Dendritic cell treated with granulocyte-macrophage colony-stimulating factor and Interleukin-4, amounts not matched to agents 40 ng/mL and 50 ng/mL, for 4 days (primary cell): ENCODE data around the gene GNG13.
"Not testable (repeated sequence)": the region's sequence is repeated elsewhere in the genome, so short reads cannot be mapped to it uniquely, and the experiment has no call there.

Source experiments
- H3K27ac Mint-ChIP-seq: one replicate; pipeline ENCODE4 v1.8.0; 2022; ENCODE audit warnings: mild to moderate bottlenecking, mixed read lengths
- H3K27me3 Mint-ChIP-seq: one replicate; pipeline ENCODE4 v1.8.0; 2022; ENCODE audit warnings: mild to moderate bottlenecking, mixed read lengths
- H3K36me3 Mint-ChIP-seq: one replicate; pipeline ENCODE4 v1.8.0; 2022; ENCODE audit warnings: low read depth, mixed read lengths
- H3K4me1 Mint-ChIP-seq: one replicate; pipeline ENCODE4 v1.8.0; 2022; ENCODE audit warnings: low read depth, mixed read lengths
- H3K4me3 Mint-ChIP-seq: one replicate; pipeline ENCODE4 v1.8.0; 2022; ENCODE audit warnings: mild to moderate bottlenecking, moderate library complexity, mixed read lengths
- H3K9me3 Mint-ChIP-seq: one replicate; pipeline ENCODE4 v1.8.0; 2022; ENCODE audit warnings: mixed read lengths
- intact Hi-C: fragments of 100-400 bp; cut with micrococcal nuclease; formaldehyde crosslinking; loops from one replicate; pipeline ENCODE4 v1.15.0; 2022

The GNG13 gene

GRCh38 chr16:756428-756827 is 44.1 kb downstream of the GNG13 start:
- Mint-ChIP-seq H3K9me3 (no peaks in the 10 kb centered on the region), H3K36me3 (no peaks in the 10 kb centered on the region), H3K27ac (no peak overlapping the region), H3K4me1 (peaks cover 37% of the 10 kb centered on the region), H3K27me3 (peaks cover 6% of the 10 kb centered on the region), H3K4me3 (no peak overlapping the region)
- intact Hi-C loops: no loop called here

- Mint-ChIP-seq H3K4me3 (peak overlapping the region; percentile 17), H3K4me1 (peaks cover 37% of the 10 kb centered on the region), H3K27ac (peak overlapping the region; percentile 45), H3K27me3 (peaks cover 6% of the 10 kb centered on the region), H3K9me3 (no peaks in the 10 kb centered on the region), H3K36me3 (no peaks in the 10 kb centered on the region)
- intact Hi-C loops: no loop called here
Measured at GRCh38 chr16:754656-755055, 45.9 kb downstream of the GNG13 start.

- H3K9me3 Mint-ChIP-seq, intact Hi-C loops, H3K4me3 Mint-ChIP-seq, H3K36me3 Mint-ChIP-seq, H3K27me3 Mint-ChIP-seq: not testable (repeated sequence)
- Mint-ChIP-seq H3K27ac (peak overlapping the region; percentile 45), H3K4me1 (peaks cover 37% of the 10 kb centered on the region)
Measured at GRCh38 chr16:754121-754607, 46.4 kb downstream of the GNG13 start.

GRCh38 chr16:752007-752312 is 48.6 kb downstream of the GNG13 start:
- no peak overlapping the region for H3K4me3 Mint-ChIP-seq
- intact Hi-C loops: no loop called here
- no peak overlapping the region for H3K27ac Mint-ChIP-seq
- peaks cover 6% of the 10 kb centered on the region for H3K27me3 Mint-ChIP-seq
- no peaks in the 10 kb centered on the region for H3K9me3 Mint-ChIP-seq
- H3K36me3 Mint-ChIP-seq: no peaks in the 10 kb centered on the region
- H3K4me1 Mint-ChIP-seq: peaks cover 25% of the 10 kb centered on the region

- Mint-ChIP-seq H3K4me1 (peaks cover 19% of the 10 kb centered on the region), H3K27me3 (peaks cover 6% of the 10 kb centered on the region), H3K4me3 (no peak overlapping the region), H3K9me3 (no peaks in the 10 kb centered on the region), H3K27ac (no peak overlapping the region), H3K36me3 (no peaks in the 10 kb centered on the region)
- intact Hi-C loops: no loop called here
Measured at GRCh38 chr16:751152-752006, 49.2 kb downstream of the GNG13 start.

- peaks cover 19% of the 10 kb centered on the region for H3K4me1 Mint-ChIP-seq
- intact Hi-C loops: no loop called here
- no peaks in the 10 kb centered on the region for H3K36me3 Mint-ChIP-seq
Measured at GRCh38 chr16:750485-750884, 50.0 kb downstream of the GNG13 start.

GRCh38 chr16:749010-749409 is 51.5 kb downstream of the GNG13 start:
- H3K9me3 Mint-ChIP-seq: no peaks in the 10 kb centered on the region
- H3K4me3 Mint-ChIP-seq: no peak overlapping the region
- no peaks in the 10 kb centered on the region for H3K36me3 Mint-ChIP-seq
- peaks cover 9% of the 10 kb centered on the region for H3K4me1 Mint-ChIP-seq
- no peak overlapping the region for H3K27ac Mint-ChIP-seq
- H3K27me3 Mint-ChIP-seq: peaks cover 6% of the 10 kb centered on the region
- intact Hi-C loops: no loop called here

More at GRCh38 chr16:750485-750884, 50.0 kb downstream of the GNG13 start:
- Mint-ChIP-seq H3K4me3 (no peak overlapping the region), H3K27ac (no peak overlapping the region), H3K27me3 (peaks cover 6% of the 10 kb centered on the region), H3K9me3 (no peaks in the 10 kb centered on the region)
